Jurkat, Clone E6-1 (cell line): Measurements from ENCODE around the gene ELAVL2.

ENCODE experiments used
- DNase-seq: peaks from one replicate; pipeline ENCODE4 v3.0.0-alpha.2; 2011; ENCODE audit warnings: low read depth, low spot score
- H3K4me3 ChIP-seq: 2 replicates; pipeline ENCODE4 v1.5.1; 2011; ENCODE audit warnings: mild to moderate bottlenecking, low read length, control low read depth, moderate library complexity

ELAVL2 gene

GRCh38 chr9:23677446-23677845 lies 148.6 kb downstream of the ELAVL2 start:
- no peak for DNase-seq
- H3K4me3 ChIP-seq = no peak overlapping the region

GRCh38 chr9:23674016-23674585 lies 151.9 kb downstream of the ELAVL2 start:
- DNase-seq = no peak
- H3K4me3 ChIP-seq = no peak overlapping the region

DNA sequence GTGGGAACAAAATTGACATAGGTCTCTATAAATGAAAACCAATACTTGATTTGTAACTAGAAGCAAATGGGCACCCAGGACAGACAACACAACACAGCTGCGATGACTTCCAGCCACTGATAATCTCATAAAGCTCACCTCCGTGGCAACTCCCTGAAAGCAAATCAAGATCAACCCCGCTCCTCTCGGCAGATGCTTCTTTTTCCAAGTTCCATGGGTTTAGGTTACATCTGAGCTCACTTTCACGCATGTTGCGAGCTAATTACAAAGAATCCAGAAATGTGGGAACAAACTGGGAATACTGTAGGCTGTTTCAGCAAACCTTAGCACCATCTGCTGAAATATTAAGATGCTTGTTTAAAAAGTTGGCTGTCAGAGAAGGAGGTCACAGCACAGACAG lies 153.9 kb downstream of the ELAVL2 start:
- H3K4me3 ChIP-seq = no peak overlapping the region
- no peak for DNase-seq

DNA sequence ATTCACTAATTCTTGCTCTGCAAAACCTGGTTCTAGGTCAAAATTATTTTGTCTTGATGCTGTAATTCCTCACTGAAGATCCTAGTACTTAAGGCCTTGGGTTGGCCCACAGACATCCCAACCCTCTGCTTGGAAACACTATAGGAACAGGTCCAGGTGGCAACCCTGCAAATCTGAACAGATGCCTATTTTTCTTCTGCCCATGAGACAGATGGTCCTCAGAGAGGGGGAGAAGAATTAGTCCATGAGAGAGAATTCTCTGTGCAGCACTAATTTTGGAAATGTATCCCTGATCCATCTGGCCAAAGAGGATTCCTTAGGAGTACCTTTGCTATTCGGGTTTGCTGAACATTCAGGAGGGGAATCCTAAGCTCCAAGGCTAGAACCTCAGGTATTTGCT lies 156.3 kb downstream of the ELAVL2 start:
- no peak for DNase-seq
- no peak overlapping the region for H3K4me3 ChIP-seq

DNA sequence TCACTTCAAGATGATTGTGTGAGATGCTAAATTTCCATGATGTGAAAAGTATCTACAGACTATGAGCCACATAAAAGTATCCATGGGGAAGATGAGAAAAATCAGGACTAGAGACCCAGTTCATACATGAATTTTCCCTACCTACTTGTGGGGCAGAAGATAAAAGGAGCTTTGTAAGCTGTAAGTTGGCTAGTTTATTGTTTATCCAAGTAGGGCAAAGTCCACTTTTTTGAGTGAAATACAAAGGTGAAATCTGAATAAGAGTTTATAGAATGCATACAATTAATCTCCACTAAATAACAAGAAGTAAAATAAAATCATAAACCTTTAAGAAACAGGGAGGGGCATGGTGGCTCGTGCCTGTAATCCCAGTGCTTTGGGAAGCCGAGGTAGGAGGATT lies 160.4 kb downstream of the ELAVL2 start:
- H3K4me3 ChIP-seq = no peak overlapping the region
- no peak for DNase-seq

DNA sequence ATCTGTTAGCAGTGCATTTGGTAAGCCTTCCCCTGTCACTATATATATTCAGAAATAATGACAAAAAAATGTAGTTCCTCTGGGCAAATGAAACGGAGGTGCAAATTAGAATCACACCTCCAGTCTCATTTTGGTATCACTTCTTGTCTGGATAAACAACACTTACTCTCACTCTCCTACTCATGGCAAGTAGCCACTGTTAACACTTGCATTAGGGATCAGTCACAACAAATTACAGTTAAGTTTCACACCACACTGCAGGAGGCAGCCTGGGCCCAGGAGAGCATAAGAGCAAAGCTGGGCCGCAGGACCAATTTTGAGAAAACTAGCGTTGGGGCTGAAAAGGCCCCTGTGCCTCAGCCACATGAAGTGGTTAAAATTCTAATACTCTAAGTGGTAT lies 161.0 kb downstream of the ELAVL2 start:
- no peak overlapping the region for H3K4me3 ChIP-seq
- DNase-seq = no peak

DNA sequence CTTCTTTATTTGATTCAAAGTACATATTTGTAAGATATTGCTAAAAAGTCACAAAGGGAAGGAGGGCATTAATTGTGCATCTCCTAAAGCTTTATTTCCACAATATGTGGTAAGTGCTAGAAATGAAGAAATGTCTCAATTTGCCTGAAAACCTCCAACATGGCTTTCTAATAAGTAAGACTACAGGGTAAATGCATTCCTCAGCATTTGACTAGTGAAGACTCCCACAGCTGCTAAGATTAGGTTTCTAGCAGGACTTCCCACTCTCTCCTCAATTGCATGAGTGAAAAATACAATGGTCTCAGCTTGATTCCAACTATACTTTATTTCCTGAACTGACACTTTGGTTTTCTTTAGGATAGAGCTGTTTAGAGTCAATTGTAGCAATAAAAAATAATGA lies 162.1 kb downstream of the ELAVL2 start:
- DNase-seq = no peak
- no peak overlapping the region for H3K4me3 ChIP-seq

GRCh38 chr9:23663536-23663935 lies 162.5 kb downstream of the ELAVL2 start:
- DNase-seq = no peak
- no peak overlapping the region for H3K4me3 ChIP-seq

DNA sequence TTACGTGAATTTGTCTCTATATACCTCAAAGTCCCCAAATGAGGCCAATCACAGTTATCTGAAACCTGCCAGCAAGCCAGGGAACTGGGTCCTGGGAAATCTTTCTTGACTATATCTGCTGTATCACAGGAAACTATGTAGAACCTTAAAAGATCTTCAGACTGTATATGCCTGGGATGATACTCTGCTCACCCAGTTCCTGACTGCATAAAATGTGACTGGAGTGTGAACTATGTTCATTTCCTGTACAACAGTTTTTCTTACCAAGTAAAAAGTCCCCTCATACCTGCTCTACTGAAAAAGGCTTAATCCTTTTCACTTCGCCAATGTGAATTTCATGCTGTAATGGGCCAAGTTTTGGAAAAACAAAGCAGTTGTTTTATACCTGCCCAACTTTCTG lies 162.9 kb downstream of the ELAVL2 start:
- DNase-seq = no peak
- H3K4me3 ChIP-seq = no peak overlapping the region

DNA sequence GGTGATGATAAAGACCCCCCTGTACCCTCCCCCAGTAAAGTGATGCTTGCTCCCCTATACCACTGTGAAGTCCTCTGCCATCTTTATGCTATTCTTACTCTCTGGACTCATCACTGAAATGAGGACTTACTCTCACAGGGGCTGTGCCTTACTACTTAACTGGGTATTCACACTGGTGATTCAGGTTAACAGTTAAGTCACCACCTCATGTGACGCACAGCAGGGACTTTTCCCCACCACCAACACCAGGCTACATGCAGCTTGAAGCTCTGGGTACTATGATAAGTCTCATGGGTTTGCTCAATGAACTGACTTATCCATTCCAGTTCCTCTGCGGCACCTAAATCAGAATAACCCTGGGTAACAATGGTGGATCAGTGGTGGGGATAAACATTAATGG lies 163.7 kb downstream of the ELAVL2 start:
- no peak overlapping the region for H3K4me3 ChIP-seq
- no peak for DNase-seq

DNA sequence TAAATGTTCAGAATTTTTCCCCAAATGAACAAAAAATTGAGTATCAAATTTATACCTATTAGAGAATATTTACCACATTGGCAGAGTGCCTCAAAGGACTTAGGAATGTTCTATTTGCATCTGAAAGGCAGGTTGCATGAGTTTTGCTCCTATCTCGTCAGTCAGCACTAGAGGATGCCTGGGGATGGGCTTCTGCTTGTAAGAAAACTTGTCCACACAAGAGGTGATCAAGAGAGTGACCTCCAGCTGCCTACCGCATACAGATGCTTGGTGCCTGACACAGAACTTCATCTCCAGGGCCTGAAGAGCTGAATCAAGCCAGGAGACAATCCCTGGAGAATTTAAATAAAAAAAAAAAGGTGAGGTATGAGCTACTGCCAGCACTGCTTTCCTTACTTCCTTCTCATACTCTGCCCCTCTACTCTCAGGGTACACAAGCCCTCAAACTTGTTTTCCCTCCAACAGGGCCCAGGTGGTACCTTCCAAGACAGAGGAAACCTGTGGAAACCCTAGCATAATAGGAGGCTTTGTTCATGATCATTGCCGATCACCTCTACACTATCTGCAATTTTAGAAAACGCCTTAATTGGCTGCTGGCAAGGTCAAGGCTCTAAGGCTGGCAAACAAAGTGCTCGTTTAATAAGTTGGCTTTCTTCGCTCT lies 166.6 kb downstream of the ELAVL2 start:
- no peak overlapping the region for H3K4me3 ChIP-seq
- no peak for DNase-seq

DNA sequence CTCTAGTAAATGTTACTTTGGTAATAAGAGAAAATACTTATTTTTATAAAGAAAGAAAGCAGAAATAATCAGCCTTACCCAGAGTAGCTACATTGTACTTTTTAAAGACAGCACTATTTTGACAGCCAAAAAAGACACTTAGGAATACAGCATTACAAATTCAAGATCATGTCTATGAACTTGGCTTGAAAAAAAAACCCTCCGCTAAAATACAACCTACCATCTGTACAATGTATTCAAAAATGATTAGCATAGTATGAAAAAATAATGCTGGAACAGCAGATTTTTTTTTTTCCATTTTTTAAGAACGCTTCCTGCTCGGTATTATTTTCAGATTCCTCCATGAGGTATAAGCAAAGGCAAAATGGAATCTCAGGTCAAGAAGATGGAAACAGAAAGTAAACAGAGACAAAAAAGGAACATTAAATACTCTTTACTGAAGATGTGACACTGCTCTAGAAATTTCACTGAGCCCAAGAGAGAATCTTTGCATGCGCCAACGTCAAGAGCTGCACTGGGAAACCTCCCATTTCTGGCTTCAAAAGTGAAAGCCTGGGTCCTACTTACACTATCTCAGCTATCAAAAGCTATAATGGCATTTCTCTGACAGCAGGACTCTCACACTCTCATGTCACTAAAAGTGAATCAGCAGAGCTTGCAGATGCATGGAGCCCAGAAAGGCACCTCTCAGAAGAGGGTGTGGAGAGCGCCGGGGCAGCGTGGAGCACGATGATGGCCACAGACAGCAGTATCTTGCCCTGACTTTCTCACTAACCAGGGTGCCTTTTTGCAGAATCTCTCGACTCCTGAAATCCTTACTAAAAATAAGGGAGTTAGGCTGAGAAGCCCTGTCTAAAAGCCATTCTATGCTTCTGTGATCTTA lies 167.4 kb downstream of the ELAVL2 start:
- no peak for DNase-seq
- H3K4me3 ChIP-seq = no peak overlapping the region

DNA sequence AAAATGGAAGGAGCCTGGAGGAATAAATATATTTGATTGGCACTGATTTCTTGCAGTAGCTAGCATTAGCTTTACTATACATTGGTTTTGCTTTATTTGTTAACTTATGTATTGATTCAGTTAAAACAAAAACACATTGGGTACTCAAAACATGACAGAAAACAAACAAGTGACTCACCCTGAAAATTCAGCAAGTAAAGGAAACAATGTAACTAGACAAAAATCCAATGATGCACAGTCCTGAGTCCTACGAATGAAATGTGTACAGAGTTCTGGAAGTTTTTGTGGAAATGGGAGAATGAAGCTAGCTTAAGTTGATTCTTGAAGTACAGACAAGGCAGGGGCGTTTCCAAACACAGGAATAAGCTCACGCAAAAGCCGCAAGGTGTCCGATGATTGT lies 175.0 kb downstream of the ELAVL2 start:
- H3K4me3 ChIP-seq = no peak overlapping the region
- DNase-seq = no peak

DNA sequence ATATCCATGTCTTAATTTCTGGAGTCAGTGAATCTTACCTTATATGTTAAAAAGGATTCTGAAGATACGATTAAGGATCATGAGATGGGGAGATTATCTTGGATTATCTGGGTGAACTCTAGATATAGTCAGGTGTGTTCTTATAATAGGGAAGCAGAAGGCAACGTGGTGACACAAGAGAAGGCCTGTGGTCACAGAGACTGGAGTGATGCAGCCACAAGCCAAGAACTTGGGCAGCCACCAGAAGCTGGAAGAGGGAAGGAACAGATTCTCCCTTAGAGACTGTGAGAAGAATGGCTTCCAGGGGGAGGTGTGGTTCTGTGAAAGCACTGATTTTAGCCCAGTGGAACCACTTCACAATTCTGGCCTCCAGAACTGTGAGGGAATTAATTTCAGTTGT lies 177.4 kb downstream of the ELAVL2 start:
- DNase-seq = no peak
- no peak overlapping the region for H3K4me3 ChIP-seq

- no peak overlapping the region for H3K4me3 ChIP-seq
- DNase-seq = no peak
Measured at GRCh38 chr9:23644896-23645295, 181.1 kb downstream of the ELAVL2 start.

- DNase-seq = no peak
Measured at GRCh38 chr9:23644326-23644725, 181.7 kb downstream of the ELAVL2 start.

DNA sequence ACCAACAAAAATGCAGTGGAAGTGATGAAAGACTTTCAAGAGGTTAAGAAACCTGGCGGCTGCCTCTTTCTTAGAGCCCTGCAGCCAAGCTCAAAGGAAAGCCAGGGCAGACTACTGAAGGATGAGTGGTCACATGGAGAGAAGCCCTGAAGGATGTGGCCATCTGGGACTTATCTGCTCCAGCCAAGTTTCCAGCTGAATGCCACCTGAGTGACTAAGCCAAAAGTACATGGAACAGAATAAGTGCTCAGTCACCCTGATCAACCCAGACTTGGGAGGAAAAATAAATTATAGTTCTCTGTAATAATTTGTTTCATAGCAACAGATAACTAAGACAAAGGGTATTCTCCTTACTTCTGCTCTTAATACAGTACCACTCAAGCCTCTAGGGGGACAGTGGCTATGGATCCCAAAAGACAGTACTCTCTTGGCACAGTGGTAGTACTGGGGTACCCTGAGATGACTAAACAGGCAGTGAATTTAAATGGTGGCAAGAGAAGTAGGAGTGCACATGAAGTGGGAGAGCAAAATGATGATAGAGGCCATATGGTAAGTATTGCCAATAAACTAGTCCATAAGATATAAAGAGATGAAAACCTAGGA lies 182.3 kb downstream of the ELAVL2 start:
- no peak for DNase-seq
- H3K4me3 ChIP-seq = no peak overlapping the region

More at GRCh38 chr9:23644326-23644725, 181.7 kb downstream of the ELAVL2 start:
- no peak overlapping the region for H3K4me3 ChIP-seq
